Measurements from ENCODE around the gene RCCD1. TPM values are rescaled to one million over a fixed set of nuclear protein-coding genes. Genes with fewer than 3 reads are reported as not detected.

RCCD1 gene
- total and polyA plus RNA-seq, 2 experiments from 2014 or later = 9.8 to 13.0 TPM

DNA sequence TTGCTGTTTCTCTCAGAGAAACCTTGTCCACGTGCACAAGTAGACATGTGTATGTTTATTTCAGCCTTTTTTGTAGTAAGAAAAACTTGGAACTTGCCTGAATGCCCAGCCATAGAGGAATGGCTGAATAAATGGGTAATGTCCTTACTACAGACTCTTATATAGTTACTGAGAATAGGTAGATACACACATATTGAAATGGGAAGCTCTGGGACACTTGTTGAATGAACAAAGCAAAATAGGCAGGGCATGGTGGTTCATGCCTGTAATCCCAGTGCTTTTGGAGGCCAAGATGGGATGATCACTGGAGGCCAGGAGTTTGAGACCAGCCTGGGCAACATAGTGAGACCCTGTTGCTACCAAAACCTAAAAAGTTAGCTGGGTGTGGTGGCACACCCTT lies 17.9 kb upstream of the RCCD1 start:
- Histone ChIP-seq H3K9ac (peak overlapping the region; percentile 93; the same call in 1 of the 2 replicates), H3K4me3 (peak overlapping the region; percentile 86; the same call in 1 of the 2 replicates), H3K9me2 (ENCODE audit: insufficient read depth) (no peaks in the 10 kb centered on the region), H3K36me3 (ENCODE audit: low read depth) (peaks cover 24% of the 10 kb centered on the region; the same call in 1 of the 2 replicates), H3K4me2 (ENCODE audit: unreplicated experiment) (no peak overlapping the region), H3K79me2 (ENCODE audit: insufficient read depth) (peaks cover 30% of the 10 kb centered on the region), H3F3A (ENCODE audit: insufficient read depth) (no peaks in the 10 kb centered on the region), H3K4me1 (ENCODE audit: insufficient read depth) (peaks cover 8% of the 10 kb centered on the region), H2AFZ (no peak overlapping the region), H3K27ac (no peak overlapping the region), H3K27me3 (replicated peaks; ENCODE audit: insufficient read depth) (no peaks in the 10 kb centered on the region), H3K9me3 (ENCODE audit: low read depth) (no peaks in the 10 kb centered on the region), H4K20me1 (ENCODE audit: insufficient read depth) (no peaks in the 10 kb centered on the region)
- no peak for DNase-seq
- in situ Hi-C loops (cut with MboI) = no loop called here
- WGBS, 2 experiments (ENCODE audit: low coverage in 1 of 2, low lambda C conversion rate in 2 of 2, missing lambda C conversion rate in 2 of 2) = 83 to 85% methylated on average over 1 of the region's 1 CpG
- TF ChIP-seq EZH2 (IDR thresholded peaks at IDR 0.05; ENCODE audit: insufficient read depth, poor library complexity, severe bottlenecking) = no peak

- H3F3A ChIP-seq (ENCODE audit: insufficient read depth) = no peaks in the 10 kb centered on the region
- H2AFZ ChIP-seq = no peak overlapping the region
- peaks cover 37% of the 10 kb centered on the region; the same call in 1 of the 2 replicates for H3K36me3 ChIP-seq (ENCODE audit: low read depth)
- TF ChIP-seq EZH2 (IDR thresholded peaks at IDR 0.05; ENCODE audit: insufficient read depth, poor library complexity, severe bottlenecking) (no peak), EZH2phosphoT487 (IDR thresholded peaks at IDR 0.05; ENCODE audit: insufficient read depth, low read depth) (no peak)
- no peaks in the 10 kb centered on the region for H3K9me2 ChIP-seq (ENCODE audit: insufficient read depth)
- in situ Hi-C loops (cut with MboI) = no loop called here
- peaks cover 30% of the 10 kb centered on the region for H3K79me2 ChIP-seq (ENCODE audit: insufficient read depth)
- H3K27me3 ChIP-seq (replicated peaks; ENCODE audit: insufficient read depth) = no peaks in the 10 kb centered on the region
- H3K9me3 ChIP-seq (ENCODE audit: low read depth) = no peaks in the 10 kb centered on the region
- H3K27ac ChIP-seq = no peak overlapping the region
- no peak overlapping the region for H3K4me2 ChIP-seq (ENCODE audit: unreplicated experiment)
- no peak for DNase-seq
- H3K9ac ChIP-seq = no peak overlapping the region
- H4K20me1 ChIP-seq (ENCODE audit: insufficient read depth) = no peaks in the 10 kb centered on the region
- 95 to 98% methylated on average over 5 of the region's 5 CpGs for WGBS, 2 experiments (ENCODE audit: low coverage in 1 of 2, low lambda C conversion rate in 2 of 2, missing lambda C conversion rate in 2 of 2)
- H3K4me1 ChIP-seq (ENCODE audit: insufficient read depth) = peaks cover 8% of the 10 kb centered on the region
- no peak overlapping the region for H3K4me3 ChIP-seq
Observed at GRCh38 chr15:90938261-90938660, 16.4 kb upstream of the RCCD1 start.

DNA sequence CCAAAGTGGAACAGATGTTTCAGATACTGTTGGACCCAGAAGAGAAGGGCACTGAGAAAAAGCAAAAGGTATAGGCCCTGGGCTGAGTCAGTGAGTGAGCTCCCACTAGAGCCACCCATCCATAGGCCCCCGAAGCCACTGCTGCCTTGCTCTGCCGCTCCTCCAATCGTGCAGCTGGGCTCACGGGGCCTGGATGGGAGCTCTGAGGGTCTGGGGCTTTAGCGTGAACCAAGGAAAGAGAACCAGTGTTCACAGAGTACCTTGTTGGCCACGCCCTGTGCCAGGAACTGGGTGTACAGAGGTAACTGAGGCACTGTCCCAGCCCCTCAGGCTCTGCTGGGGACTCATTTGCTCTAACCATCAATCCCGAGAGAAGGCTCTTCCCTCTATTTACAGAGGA lies 14.9 kb upstream of the RCCD1 start:
- H3K27me3 ChIP-seq (replicated peaks; ENCODE audit: insufficient read depth) = no peaks in the 10 kb centered on the region
- 92 to 94% methylated on average over 7 of the region's 7 CpGs for WGBS, 2 experiments (ENCODE audit: low coverage in 1 of 2, low lambda C conversion rate in 2 of 2, missing lambda C conversion rate in 2 of 2)
- TF ChIP-seq EZH2phosphoT487 (IDR thresholded peaks at IDR 0.05; ENCODE audit: insufficient read depth, low read depth) (no peak), EZH2 (IDR thresholded peaks at IDR 0.05; ENCODE audit: insufficient read depth, poor library complexity, severe bottlenecking) (no peak)
- no peak overlapping the region for H3K4me2 ChIP-seq (ENCODE audit: unreplicated experiment)
- H3K79me2 ChIP-seq (ENCODE audit: insufficient read depth) = peaks cover 30% of the 10 kb centered on the region
- H3K27ac ChIP-seq = no peak overlapping the region
- in situ Hi-C loops (cut with MboI) = no loop called here
- no peaks in the 10 kb centered on the region for H4K20me1 ChIP-seq (ENCODE audit: insufficient read depth)
- no peak overlapping the region for H3K4me3 ChIP-seq
- H2AFZ ChIP-seq = no peak overlapping the region
- H3K4me1 ChIP-seq (ENCODE audit: insufficient read depth) = peaks cover 8% of the 10 kb centered on the region
- no peaks in the 10 kb centered on the region for H3K9me3 ChIP-seq (ENCODE audit: low read depth)
- no peak overlapping the region for H3K9ac ChIP-seq
- H3K36me3 ChIP-seq (ENCODE audit: low read depth) = peaks cover 49% of the 10 kb centered on the region
- no peaks in the 10 kb centered on the region for H3K9me2 ChIP-seq (ENCODE audit: insufficient read depth)
- no peaks in the 10 kb centered on the region for H3F3A ChIP-seq (ENCODE audit: insufficient read depth)
- no peak for DNase-seq

DNA sequence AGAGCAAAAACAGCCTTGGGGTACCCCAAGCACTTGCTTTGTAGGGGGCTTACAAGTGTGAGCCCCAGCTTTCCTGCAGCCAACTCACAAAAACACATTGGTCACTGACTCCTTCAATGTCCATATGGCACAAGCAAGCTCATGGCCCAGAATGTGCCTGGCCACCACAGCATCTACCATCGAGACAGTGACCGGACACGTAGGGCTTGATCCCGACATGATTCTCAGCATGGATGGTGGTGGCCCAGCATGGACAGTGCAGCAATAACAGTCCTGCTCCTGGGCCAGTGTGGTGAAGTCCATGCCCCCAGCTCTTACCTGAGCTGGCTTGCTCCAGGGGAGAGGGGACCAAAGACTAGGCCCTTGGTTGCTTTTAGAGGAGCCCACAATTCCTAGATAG lies 13.6 kb upstream of the RCCD1 start:
- H3K9me3 ChIP-seq (ENCODE audit: low read depth) = no peaks in the 10 kb centered on the region
- peaks cover 7% of the 10 kb centered on the region for H3K4me1 ChIP-seq (ENCODE audit: insufficient read depth)
- no peaks in the 10 kb centered on the region for H4K20me1 ChIP-seq (ENCODE audit: insufficient read depth)
- H3K4me3 ChIP-seq = no peak overlapping the region
- DNase-seq = no peak
- no peak overlapping the region for H2AFZ ChIP-seq
- TF ChIP-seq EZH2phosphoT487 (IDR thresholded peaks at IDR 0.05; ENCODE audit: insufficient read depth, low read depth) (no peak), EZH2 (IDR thresholded peaks at IDR 0.05; ENCODE audit: insufficient read depth, poor library complexity, severe bottlenecking) (no peak)
- no peaks in the 10 kb centered on the region for H3K27me3 ChIP-seq (replicated peaks; ENCODE audit: insufficient read depth)
- in situ Hi-C loops (cut with MboI) = no loop called here
- peaks cover 23% of the 10 kb centered on the region for H3K79me2 ChIP-seq (ENCODE audit: insufficient read depth)
- H3F3A ChIP-seq (ENCODE audit: insufficient read depth) = no peaks in the 10 kb centered on the region
- H3K9ac ChIP-seq = no peak overlapping the region
- no peak overlapping the region for H3K4me2 ChIP-seq (ENCODE audit: unreplicated experiment)
- H3K36me3 ChIP-seq (ENCODE audit: low read depth) = peaks cover 54% of the 10 kb centered on the region
- 96 to 100% methylated on average over 4 of the region's 4 CpGs for WGBS, 2 experiments (ENCODE audit: low coverage in 1 of 2, low lambda C conversion rate in 2 of 2, missing lambda C conversion rate in 2 of 2)
- no peaks in the 10 kb centered on the region for H3K9me2 ChIP-seq (ENCODE audit: insufficient read depth)
- no peak overlapping the region for H3K27ac ChIP-seq
